Upper lobe of left lung (tissue), 6 donors: ENCODE measurements around the gene KLHDC2. TPM values are rescaled to one million over a fixed set of nuclear protein-coding genes. Genes with fewer than 3 reads are reported as not detected.
A peak's percentile ranks its signal among the peaks of the same experiment; 100 is the strongest.
"Not testable (repeated sequence)": the region's sequence is repeated elsewhere in the genome, so short reads cannot be mapped to it uniquely, and the experiment has no call there.

ENCODE experiments used
- ATAC-seq, 2 donors: fragments of 200-7000 bp; cut with Tn5 transposase; one replicate each; pipeline ENCODE4 v1.9.1; 2022; ENCODE audit warnings: mild to moderate bottlenecking in 2 of 2, moderate library complexity in 2 of 2; ENCODE audit not compliant: low FRiP score in 2 of 2
- DNase-seq, 2 donors: peaks; one replicate each; pipeline ENCODE4 v3.0.0-alpha.2; 2019 to 2020
- H3K27ac ChIP-seq, 4 donors: fragments of 200-600 bp; sonication (generic); one replicate each; pipeline ENCODE4 v1.5.1; 2016 to 2019
- H3K27me3 ChIP-seq, 4 donors: fragments of 200-600 bp; sonication (generic); one replicate each; pipeline ENCODE4 v1.5.1; 2017 to 2019
- H3K36me3 ChIP-seq, 4 donors: fragments of 200-600 bp; sonication (generic); one replicate each; pipeline ENCODE4 v1.5.1; 2016 to 2019
- H3K4me1 ChIP-seq, 4 donors: fragments of 200-600 bp; sonication (generic); one replicate each; pipeline ENCODE4 v1.5.1; 2018 to 2019
- H3K4me3 ChIP-seq, 4 donors: fragments of 200-600 bp; sonication (generic); one replicate each; pipeline ENCODE4 v1.5.1; 2017 to 2019; ENCODE audit warnings: mild to moderate bottlenecking in 2 of 4, moderate library complexity in 1 of 4
- H3K9me3 ChIP-seq, 4 donors: fragments of 200-600 bp; sonication (generic); one replicate each; pipeline ENCODE4 v1.5.1; 2018 to 2019
- EP300 ChIP-seq, 4 donors: sonication (generic); formaldehyde crosslinking; IDR thresholded peaks; one replicate each; pipeline ENCODE4 v1.5.1; 2017; ENCODE audit warnings: antibody characterized with exemption in 4 of 4, control low read depth in 2 of 4
- POLR2A ChIP-seq, 4 donors: fragments of 450-650 bp; IDR thresholded peaks; one replicate each; pipeline ENCODE4 v1.5.1; 2016 to 2017; ENCODE audit warnings: antibody characterized with exemption in 4 of 4, mild to moderate bottlenecking in 2 of 4
- POLR2AphosphoS5 ChIP-seq, 2 donors: sonication (generic); formaldehyde crosslinking; IDR thresholded peaks; one replicate each; pipeline ENCODE4 v1.5.1; 2017; ENCODE audit warnings: antibody characterized with exemption in 2 of 2
- WGBS, 2 donors: methylation state at CpG; one replicate each; pipeline ENCODE4 v1.1.5; 2017 to 2018; 5-methylcytosine and 5-hydroxymethylcytosine counted together
- total RNA-seq, 6 donors: library from RNA; depleted of rRNA in 4 of 6; stranded (reverse); fragments of >200 nt in 4 of 6; gene quantifications; one replicate each; pipeline versions ENCODE4 v1.1.0 to v1.2.1, GENCODE V29; 2016 to 2021
- TF ChIP-seq, protein P1 (sequence below), 6 experiments: fragments of 450-650 bp in 4 of 6; fragments of 200-600 bp in 2 of 6; sonication (generic) in 2 of 6; IDR thresholded peaks; one replicate each; pipeline ENCODE4 v1.5.1; 2016 to 2019; ENCODE audit warnings: antibody characterized with exemption in 6 of 6
- donor health status: DM: no; HTN: no; CAD: no; lungs with moderate emphysema.
- donor health status: DM: no; HTN: yes; CAD: no; lungs with severe emphysema.

KLHDC2 gene
- total RNA-seq, 6 donors from 2014 or later = 35.4 to 77.5 (median 53.8) TPM

- no peak overlapping the region for H3K4me3 ChIP-seq
- ATAC-seq = no peak
- no peaks in the 10 kb centered on the region for H3K27me3 ChIP-seq
- no peak for TF ChIP-seq EP300 (IDR thresholded peaks at IDR 0.05)
- TF ChIP-seq POLR2AphosphoS5 (IDR thresholded peaks at IDR 0.05) = no peak
- TF ChIP-seq, protein P1, sequence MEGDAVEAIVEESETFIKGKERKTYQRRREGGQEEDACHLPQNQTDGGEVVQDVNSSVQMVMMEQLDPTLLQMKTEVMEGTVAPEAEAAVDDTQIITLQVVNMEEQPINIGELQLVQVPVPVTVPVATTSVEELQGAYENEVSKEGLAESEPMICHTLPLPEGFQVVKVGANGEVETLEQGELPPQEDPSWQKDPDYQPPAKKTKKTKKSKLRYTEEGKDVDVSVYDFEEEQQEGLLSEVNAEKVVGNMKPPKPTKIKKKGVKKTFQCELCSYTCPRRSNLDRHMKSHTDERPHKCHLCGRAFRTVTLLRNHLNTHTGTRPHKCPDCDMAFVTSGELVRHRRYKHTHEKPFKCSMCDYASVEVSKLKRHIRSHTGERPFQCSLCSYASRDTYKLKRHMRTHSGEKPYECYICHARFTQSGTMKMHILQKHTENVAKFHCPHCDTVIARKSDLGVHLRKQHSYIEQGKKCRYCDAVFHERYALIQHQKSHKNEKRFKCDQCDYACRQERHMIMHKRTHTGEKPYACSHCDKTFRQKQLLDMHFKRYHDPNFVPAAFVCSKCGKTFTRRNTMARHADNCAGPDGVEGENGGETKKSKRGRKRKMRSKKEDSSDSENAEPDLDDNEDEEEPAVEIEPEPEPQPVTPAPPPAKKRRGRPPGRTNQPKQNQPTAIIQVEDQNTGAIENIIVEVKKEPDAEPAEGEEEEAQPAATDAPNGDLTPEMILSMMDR (IDR thresholded peaks at IDR 0.05) = no peak
- no peak for TF ChIP-seq POLR2A (IDR thresholded peaks at IDR 0.05)
- H3K36me3 ChIP-seq = peaks cover 0 to 16% (median 1%) of the 10 kb centered on the region in 4 donors
- no peak overlapping the region for H3K27ac ChIP-seq
- no peak for DNase-seq
- H3K9me3 ChIP-seq = no peaks in the 10 kb centered on the region
- H3K4me1 ChIP-seq = no peaks in the 10 kb centered on the region
Measured at GRCh38 chr14:49733836-49734235, 34.1 kb upstream of the KLHDC2 start.

DNA sequence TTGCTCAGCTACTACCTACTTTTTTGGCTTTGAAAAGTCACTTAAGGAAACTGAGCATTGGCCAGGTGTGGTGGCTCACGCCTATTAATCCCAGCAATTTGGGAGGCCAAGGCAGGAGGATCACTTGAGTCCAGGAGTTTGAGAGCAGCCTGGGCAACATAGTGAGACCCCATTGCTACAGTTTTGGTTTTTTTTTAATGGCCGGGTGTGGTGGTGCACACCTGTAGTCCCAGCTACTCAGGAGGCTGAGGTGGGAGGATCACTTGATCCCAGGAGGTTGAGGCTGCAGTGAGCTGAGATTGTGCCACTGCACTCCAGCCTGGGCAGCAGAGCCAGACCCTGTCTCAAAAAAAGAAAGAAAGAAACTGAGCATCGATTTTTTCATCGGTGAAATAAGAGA lies 32.3 kb upstream of the KLHDC2 start:
- 99 to 100% methylated on average over 3 to 4 of the region's 4 CpGs for whole genome bisulfite sequencing, 2 donors
- DNase-seq, H3K4me1 ChIP-seq, H3K4me3 ChIP-seq, H3K9me3 ChIP-seq, H3K27ac ChIP-seq, ATAC-seq, H3K27me3 ChIP-seq: not testable (repeated sequence)
- peaks cover 0 to 17% (median 1%) of the 10 kb centered on the region in 4 donors for H3K36me3 ChIP-seq

- ATAC-seq (no peak), DNase-seq (peak in 1 of 2 donors; percentile 30)
- TF ChIP-seq, protein P1 (IDR thresholded peaks at IDR 0.05) = no peak
- TF ChIP-seq EP300 (IDR thresholded peaks at IDR 0.05) (no peak), POLR2A (IDR thresholded peaks at IDR 0.05) (no peak), POLR2AphosphoS5 (IDR thresholded peaks at IDR 0.05) (no peak)
- 78 to 91% methylated on average over 1 of the region's 1 CpG for WGBS, 2 donors
- Histone ChIP-seq H3K27ac (no peak overlapping the region), H3K27me3 (no peaks in the 10 kb centered on the region), H3K36me3 (peaks cover 0 to 34% (median 0%) of the 10 kb centered on the region in 4 donors), H3K4me1 (no peaks in the 10 kb centered on the region), H3K9me3 (no peaks in the 10 kb centered on the region), H3K4me3 (no peak overlapping the region)
Measured at GRCh38 chr14:49745191-49745590, 22.8 kb upstream of the KLHDC2 start.

DNA sequence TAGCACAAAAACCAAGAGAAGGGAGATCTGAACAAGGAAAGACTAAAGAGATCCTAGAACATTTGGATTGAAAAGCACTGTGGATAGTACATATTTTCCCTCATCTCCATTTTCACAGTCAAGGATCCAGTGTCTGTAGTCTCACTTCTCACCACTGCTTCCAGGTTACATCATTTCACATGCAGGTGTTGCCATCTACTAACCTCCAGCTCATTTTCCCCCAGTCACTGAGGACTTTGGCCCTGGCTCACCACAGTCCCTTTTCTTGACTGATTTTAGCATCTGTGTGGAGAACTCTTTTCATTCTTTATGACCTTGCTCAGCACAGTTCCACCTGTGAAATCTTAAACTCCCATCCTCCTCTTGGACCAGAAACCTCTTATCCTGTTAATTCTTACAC lies 21.5 kb upstream of the KLHDC2 start:
- H3K9me3 ChIP-seq, H3K4me1 ChIP-seq, H3K27me3 ChIP-seq, DNase-seq, H3K4me3 ChIP-seq, H3K27ac ChIP-seq, ATAC-seq: not testable (repeated sequence)
- H3K36me3 ChIP-seq = peaks cover 0 to 22% (median 0%) of the 10 kb centered on the region in 4 donors

DNA sequence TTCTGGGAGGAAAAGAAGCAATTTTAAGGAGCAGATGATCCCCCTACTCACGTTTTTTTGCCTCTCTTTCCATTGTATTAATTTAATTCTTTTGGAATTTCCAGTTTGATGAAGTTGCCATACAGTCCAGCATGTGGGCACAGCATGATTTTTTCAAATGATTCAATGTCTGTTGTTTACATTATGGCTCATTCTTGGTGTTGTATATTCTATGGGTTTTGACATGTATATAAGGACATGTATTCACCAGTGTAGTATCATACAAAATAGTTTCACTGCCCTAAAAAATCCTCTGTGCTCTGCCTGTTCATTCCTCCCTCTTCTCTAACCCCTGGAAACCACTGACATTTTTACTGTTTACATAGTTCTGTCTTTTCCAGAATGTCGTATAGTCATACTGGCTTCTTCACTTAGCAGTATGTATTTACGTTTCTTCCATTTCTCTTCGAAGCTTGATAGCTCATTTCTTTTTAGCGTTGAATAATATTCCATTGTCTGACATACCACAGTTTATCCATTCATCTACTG lies 13.3 kb upstream of the KLHDC2 start:
- no peak overlapping the region for H3K4me3 ChIP-seq
- no peaks in the 10 kb centered on the region for H3K36me3 ChIP-seq
- WGBS, 2 donors = 81 to 91% methylated on average over 5 of the region's 5 CpGs
- no peaks in the 10 kb centered on the region for H3K4me1 ChIP-seq
- no peak for ATAC-seq
- H3K27me3 ChIP-seq = no peaks in the 10 kb centered on the region
- TF ChIP-seq, protein P1 (IDR thresholded peaks at IDR 0.05) = no peak
- TF ChIP-seq POLR2A (IDR thresholded peaks at IDR 0.05) (no peak), EP300 (IDR thresholded peaks at IDR 0.05) (no peak), POLR2AphosphoS5 (IDR thresholded peaks at IDR 0.05) (no peak)
- H3K27ac ChIP-seq = no peak overlapping the region
- no peaks in the 10 kb centered on the region for H3K9me3 ChIP-seq
- no peak for DNase-seq

DNA sequence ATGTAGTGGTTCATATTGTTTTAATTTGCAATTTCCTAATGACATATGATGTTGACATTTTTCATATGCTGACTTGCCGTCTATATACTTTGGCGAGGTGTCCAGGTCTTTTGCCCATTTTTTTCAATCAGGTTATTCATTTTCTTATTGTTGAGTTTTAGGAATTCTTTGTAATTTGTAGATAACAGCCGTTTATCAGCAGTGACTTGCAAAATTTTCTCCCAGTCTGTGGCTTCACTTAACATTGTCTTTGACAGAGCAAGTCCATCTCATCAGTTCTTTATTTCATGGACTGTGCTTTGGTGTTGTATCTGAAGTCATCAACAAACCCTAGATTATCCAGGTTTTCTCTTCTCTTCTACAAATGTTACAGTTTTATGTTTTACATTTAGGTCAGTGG lies 12.6 kb upstream of the KLHDC2 start:
- no peak for TF ChIP-seq POLR2AphosphoS5 (IDR thresholded peaks at IDR 0.05)
- no peak for TF ChIP-seq EP300 (IDR thresholded peaks at IDR 0.05)
- TF ChIP-seq, protein P1 (IDR thresholded peaks at IDR 0.05) = no peak
- no peak for TF ChIP-seq POLR2A (IDR thresholded peaks at IDR 0.05)
- H3K27ac ChIP-seq = no peak overlapping the region
- H3K36me3 ChIP-seq = no peaks in the 10 kb centered on the region
- ATAC-seq = no peak
- H3K4me3 ChIP-seq = no peak overlapping the region
- 80 to 82% methylated on average over 3 of the region's 3 CpGs for WGBS, 2 donors
- no peaks in the 10 kb centered on the region for H3K9me3 ChIP-seq
- DNase-seq = no peak
- H3K27me3 ChIP-seq = no peaks in the 10 kb centered on the region
- no peaks in the 10 kb centered on the region for H3K4me1 ChIP-seq
